Liver (tissue), 4 donors: ENCODE results near the gene NEIL3. TPM values are rescaled to one million over a fixed set of nuclear protein-coding genes. Genes with fewer than 3 reads are reported as not detected.

Experiments used
- polyA plus RNA-seq, 2 donors: library from polyadenylated mRNA; stranded (reverse) in 1 of 2; unstranded in 1 of 2; fragments of 200-250 nt in 1 of 2; fragments of >200 nt in 1 of 2; fragmentation: Nextera tagmentation in 1 of 2; extraction: Ambion mirVana in 1 of 2; gene quantifications; one replicate each; pipeline versions ENCODE4 v1.2.1 to v1.2.3, GENCODE V29; 2013 to 2015
- total RNA-seq, 2 donors: library from RNA; depleted of rRNA; stranded (reverse); fragments of >200 nt; gene quantifications; one replicate each; pipeline ENCODE4 v1.2.3, GENCODE V29; 2014
- donor health status: healthy.
- donor health status: healthy.
- donor health status: healthy.

The NEIL3 gene
- total and polyA plus RNA-seq, 4 donors, result 0.07 to 11.0 (median 0.19) TPM

Other genes with a start within 250 kb of the NEIL3 start
- 10 to 100 TPM; 36.7 to 38.4 TPM for gene AGA, start 132.6 kb downstream of the NEIL3 start, total RNA-seq
- gene AGA, start 132.6 kb downstream of the NEIL3 start, polyA plus RNA-seq, result 10 to 100 TPM; 12.9 to 34.6 TPM